ENCODE results near the gene GPC3.
"Not testable (repeated sequence)": the region's sequence is repeated elsewhere in the genome, so short reads cannot be mapped to it uniquely, and the experiment has no call there.

Gene GPC3

GRCh38 chrX:133905305-133905704, 80.1 kb downstream of the GPC3 start:
- H3K4me3 ChIP-seq (ENCODE audit: low read depth, low read length) = no peak overlapping the region

GRCh38 chrX:133897593-133898163, 87.7 kb downstream of the GPC3 start:
- H3K4me3 ChIP-seq (ENCODE audit: low read depth, low read length) = no peak overlapping the region

- H3K4me3 ChIP-seq (ENCODE audit: low read depth, low read length) = no peak overlapping the region
These were observed 93.1 kb downstream of the GPC3 start for GRCh38 chrX:133892337-133892736.

- no peak overlapping the region for H3K4me3 ChIP-seq (ENCODE audit: low read depth, low read length)
These were observed 96.4 kb downstream of the GPC3 start for GRCh38 chrX:133888984-133889383.

GRCh38 chrX:133888084-133888483, 97.3 kb downstream of the GPC3 start:
- H3K4me3 ChIP-seq (ENCODE audit: low read depth, low read length) = not testable (repeated sequence)

- no peak overlapping the region for H3K4me3 ChIP-seq (ENCODE audit: low read depth, low read length)
These were observed 100.7 kb downstream of the GPC3 start for GRCh38 chrX:133884430-133885394.

- no peak overlapping the region for H3K4me3 ChIP-seq (ENCODE audit: low read depth, low read length)
These were observed 103.5 kb downstream of the GPC3 start for GRCh38 chrX:133881893-133882292.

GRCh38 chrX:133881007-133881406, 104.4 kb downstream of the GPC3 start:
- no peak overlapping the region for H3K4me3 ChIP-seq (ENCODE audit: low read depth, low read length)

GRCh38 chrX:133880032-133880443, 105.4 kb downstream of the GPC3 start:
- H3K4me3 ChIP-seq (ENCODE audit: low read depth, low read length) = no peak overlapping the region

- no peak overlapping the region for H3K4me3 ChIP-seq (ENCODE audit: low read depth, low read length)
These were observed 106.7 kb downstream of the GPC3 start for GRCh38 chrX:133878710-133879109.

GRCh38 chrX:133876646-133877045, 108.7 kb downstream of the GPC3 start:
- no peak overlapping the region for H3K4me3 ChIP-seq (ENCODE audit: low read depth, low read length)

- no peak overlapping the region for H3K4me3 ChIP-seq (ENCODE audit: low read depth, low read length)
These were observed 116.1 kb downstream of the GPC3 start for GRCh38 chrX:133869270-133869669.

- no peak overlapping the region for H3K4me3 ChIP-seq (ENCODE audit: low read depth, low read length)
These were observed 116.7 kb downstream of the GPC3 start for GRCh38 chrX:133868682-133869081.

- no peak overlapping the region for H3K4me3 ChIP-seq (ENCODE audit: low read depth, low read length)
These were observed 117.1 kb downstream of the GPC3 start for GRCh38 chrX:133868250-133868649.

- no peak overlapping the region for H3K4me3 ChIP-seq (ENCODE audit: low read depth, low read length)
These were observed 119.5 kb downstream of the GPC3 start for GRCh38 chrX:133865761-133866471.

GRCh38 chrX:133864236-133864635, 121.2 kb downstream of the GPC3 start:
- no peak overlapping the region for H3K4me3 ChIP-seq (ENCODE audit: low read depth, low read length)

GRCh38 chrX:133859860-133860259, 125.5 kb downstream of the GPC3 start:
- no peak overlapping the region for H3K4me3 ChIP-seq (ENCODE audit: low read depth, low read length)

GRCh38 chrX:133859336-133859735, 126.1 kb downstream of the GPC3 start:
- no peak overlapping the region for H3K4me3 ChIP-seq (ENCODE audit: low read depth, low read length)

- H3K4me3 ChIP-seq (ENCODE audit: low read depth, low read length) = no peak overlapping the region
These were observed 127.6 kb downstream of the GPC3 start for GRCh38 chrX:133857640-133858269.

GRCh38 chrX:133856819-133857218, 128.6 kb downstream of the GPC3 start:
- no peak overlapping the region for H3K4me3 ChIP-seq (ENCODE audit: low read depth, low read length)

- no peak overlapping the region for H3K4me3 ChIP-seq (ENCODE audit: low read depth, low read length)
These were observed 131.1 kb downstream of the GPC3 start for GRCh38 chrX:133854290-133854689.
